Keratinocyte (primary cell): ENCODE results near the gene RET.

ENCODE experiments used
- CTCF ChIP-seq, 3 experiments: IDR thresholded peaks in 1 of 3; conservative IDR thresholded peaks in 1 of 3; optimal IDR thresholded peaks in 1 of 3; 2 replicates in 2 of 3; 3 replicates in 1 of 3; pipeline versions ENCODE3 to v1.5.1; 2011; ENCODE audit warnings: low read length in 3 of 3, mild to moderate bottlenecking in 3 of 3, moderate library complexity in 2 of 3, control low read depth in 1 of 3, inconsistent platforms in 1 of 3; ENCODE audit not compliant: insufficient read depth in 2 of 3; ENCODE audit errors: extremely low read depth in 1 of 3
- EZH2 ChIP-seq: IDR thresholded peaks from one replicate; pipeline ENCODE4 v1.6.1; 2012; ENCODE audit warnings: inconsistent platforms, mild to moderate bottlenecking, low read length, moderate library complexity

GRCh38 chr10:43112608-43112961 is 35.7 kb downstream of the RET start:
- no peak for TF ChIP-seq CTCF (optimal IDR thresholded peaks at IDR 0.05 in 1 of 3, IDR thresholded peaks at IDR 0.05 in 1 of 3, conservative IDR thresholded peaks at IDR 0.05 in 1 of 3; ENCODE audit: extremely low read depth in 1 of 3, insufficient read depth in 2 of 3, low read length in 3 of 3)
- no peak for TF ChIP-seq EZH2
